Lower lobe of right lung (tissue), 2 donors: ENCODE measurements around the gene PARVB. TPM values are rescaled to one million over a fixed set of nuclear protein-coding genes. Genes with fewer than 3 reads are reported as not detected.

Experiments
- ATAC-seq, 2 donors: fragments of 200-7000 bp; cut with Tn5 transposase; one replicate each; pipeline ENCODE4 v1.9.1; 2020 to 2022; ENCODE audit warnings: mild to moderate bottlenecking in 2 of 2, moderate library complexity in 2 of 2
- DNase-seq: peaks from one replicate; pipeline ENCODE4 v3.0.0-alpha.2; 2020
- H3K27ac ChIP-seq: fragments of 200-600 bp; one replicate; pipeline ENCODE4 v1.8.0; 2022
- H3K27me3 ChIP-seq: fragments of 200-600 bp; one replicate; pipeline ENCODE4 v1.8.0; 2022; ENCODE audit warnings: low read depth
- H3K36me3 ChIP-seq: fragments of 200-600 bp; one replicate; pipeline ENCODE4 v1.8.0; 2022; ENCODE audit warnings: mild to moderate bottlenecking
- H3K4me1 ChIP-seq: fragments of 200-600 bp; one replicate; pipeline ENCODE4 v1.8.0; 2022
- H3K4me3 ChIP-seq: fragments of 200-600 bp; one replicate; pipeline ENCODE4 v1.8.0; 2022; ENCODE audit warnings: mild to moderate bottlenecking
- H3K9me3 ChIP-seq: fragments of 200-600 bp; one replicate; pipeline ENCODE4 v1.8.0; 2022
- CTCF ChIP-seq: fragments of 200-600 bp; IDR thresholded peaks from one replicate; pipeline ENCODE4 v1.8.0; 2022; ENCODE audit warnings: antibody characterized with exemption, mild to moderate bottlenecking
- intact Hi-C: fragments of 100-400 bp; cut with DNase I; formaldehyde crosslinking; loops from one replicate; pipeline ENCODE4 v1.11.0; 2022
- total RNA-seq: library from RNA; stranded (reverse); fragmentation: NEBNext Ultra II Directional; extraction: Animal tissue kit (Norgen Biotek cat#: 25700); gene quantifications from one replicate; pipeline ENCODE4 v1.2.1, GENCODE V29; 2021
- donor health status: DM: no; HTN: yes; CAD: no; lungs with severe emphysema.

PARVB gene
- total RNA-seq, 1 donor from 2014 or later, result 44.7 TPM

DNA sequence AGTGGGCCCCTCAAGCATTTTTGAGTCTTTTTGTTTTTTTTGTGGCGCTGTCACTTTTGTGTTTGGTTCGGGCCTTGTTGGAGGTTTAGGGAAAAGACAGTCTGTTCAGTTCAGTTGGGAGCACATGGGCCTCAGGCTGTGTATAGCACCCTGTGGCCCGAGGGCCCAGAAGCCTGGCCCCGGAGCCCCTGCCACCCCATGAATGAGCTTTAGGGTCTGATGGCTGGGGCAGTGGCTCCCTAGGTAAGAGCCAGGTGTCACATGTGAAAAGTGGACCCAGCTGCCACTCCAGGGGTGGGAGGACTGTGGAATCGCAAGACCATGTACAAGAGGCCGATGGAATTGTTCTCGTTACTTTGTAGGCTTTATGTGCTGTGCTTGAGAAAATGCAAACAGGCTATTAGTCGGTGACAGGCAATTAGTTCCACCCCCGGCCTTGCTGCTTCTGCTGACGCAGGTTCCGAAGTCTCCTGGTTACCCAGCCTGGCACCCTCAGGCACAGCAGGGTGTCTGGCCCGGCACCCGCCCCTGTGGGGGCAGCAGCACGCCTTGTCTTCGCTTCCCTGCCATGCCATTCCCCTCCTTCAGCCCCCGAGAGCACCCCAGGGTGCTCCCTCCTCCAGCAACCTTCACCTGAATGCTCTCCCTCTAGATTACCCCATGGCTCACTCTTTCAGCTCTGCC, 118.5 kb downstream of the PARVB start:
- no peak overlapping the region for H3K4me3 ChIP-seq
- H3K27me3 ChIP-seq, result no peaks in the 10 kb centered on the region
- peaks cover 34% of the 10 kb centered on the region for H3K36me3 ChIP-seq
- peaks cover 6% of the 10 kb centered on the region for H3K9me3 ChIP-seq
- H3K27ac ChIP-seq, result no peak overlapping the region
- H3K4me1 ChIP-seq, result peaks cover 4% of the 10 kb centered on the region
- no peak for TF ChIP-seq CTCF
- DNase-seq (no peak), ATAC-seq (no peak)
- intact Hi-C loops, result no loop called here

GRCh38 chr22:44143105-44143474, 119.0 kb downstream of the PARVB start:
- intact Hi-C loops, result no loop called here
- DNase-seq, result no peak

DNA sequence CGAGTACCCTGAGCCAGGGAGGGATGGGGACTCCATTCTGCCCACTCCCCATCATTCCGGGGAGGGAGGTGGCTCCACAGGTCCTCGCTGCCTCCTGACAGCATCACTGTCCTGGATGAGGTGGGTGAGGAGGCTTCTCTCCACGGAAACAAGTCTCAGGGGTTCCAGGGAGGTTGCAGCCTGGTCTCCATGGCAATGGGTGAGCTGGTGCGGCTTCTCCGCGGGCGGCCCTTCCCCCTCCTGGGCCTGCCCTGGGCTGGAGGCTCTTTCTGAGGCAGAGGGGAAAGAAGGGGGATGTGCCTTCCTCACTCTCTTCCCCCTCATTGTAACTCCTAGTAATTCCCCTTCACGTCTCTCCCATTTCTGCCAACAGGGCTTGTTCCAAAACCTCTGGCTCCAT, 119.5 kb downstream of the PARVB start:
- DNase-seq (no peak), ATAC-seq (no peak)
- TF ChIP-seq CTCF, result no peak
- H3K27me3 ChIP-seq, result no peaks in the 10 kb centered on the region
- peaks cover 5% of the 10 kb centered on the region for H3K4me1 ChIP-seq
- H3K36me3 ChIP-seq, result peaks cover 28% of the 10 kb centered on the region
- no peaks in the 10 kb centered on the region for H3K9me3 ChIP-seq
- H3K27ac ChIP-seq, result no peak overlapping the region
- H3K4me3 ChIP-seq, result no peak overlapping the region
- intact Hi-C loops, result no loop called here

More at GRCh38 chr22:44143105-44143474, 119.0 kb downstream of the PARVB start:
- Histone ChIP-seq H3K4me1 (peaks cover 5% of the 10 kb centered on the region), H3K27ac (no peak overlapping the region), H3K4me3 (no peak overlapping the region), H3K36me3 (peaks cover 29% of the 10 kb centered on the region), H3K9me3 (peaks cover under 1% of the 10 kb centered on the region), H3K27me3 (no peaks in the 10 kb centered on the region)
- no peak for ATAC-seq
- TF ChIP-seq CTCF, result no peak

GRCh38 chr22:44144046-44144569, 120.0 kb downstream of the PARVB start:
- DNase-seq, result no peak
- Histone ChIP-seq H3K9me3 (no peaks in the 10 kb centered on the region), H3K36me3 (peaks cover 26% of the 10 kb centered on the region), H3K4me3 (no peak overlapping the region), H3K27ac (no peak overlapping the region), H3K4me1 (peaks cover 5% of the 10 kb centered on the region), H3K27me3 (no peaks in the 10 kb centered on the region)
- ATAC-seq, result no peak
- intact Hi-C loops, result no loop called here
- no peak for TF ChIP-seq CTCF

DNA sequence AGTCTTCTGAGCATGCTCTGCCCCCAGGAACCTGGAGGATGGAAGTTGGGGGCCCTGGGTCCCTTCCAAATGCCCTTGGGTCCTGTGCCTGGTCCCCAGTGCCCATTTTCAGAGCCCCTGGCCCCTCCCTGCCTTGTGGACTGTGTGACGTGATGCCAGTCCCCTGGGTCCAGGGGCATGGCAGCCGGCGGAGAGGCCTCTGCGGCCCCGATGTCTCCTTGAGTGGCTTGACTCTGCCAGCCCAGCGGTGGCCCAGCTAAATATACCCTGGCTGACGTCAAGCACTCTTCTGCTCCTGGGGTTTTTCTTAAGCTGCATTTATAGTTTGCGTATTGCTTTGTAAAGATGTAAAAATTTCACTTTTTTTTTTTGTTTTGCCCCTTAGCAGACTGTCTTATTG, 121.4 kb downstream of the PARVB start:
- Histone ChIP-seq H3K27ac (no peak overlapping the region), H3K4me1 (peaks cover 5% of the 10 kb centered on the region), H3K9me3 (no peaks in the 10 kb centered on the region), H3K4me3 (no peak overlapping the region), H3K36me3 (peaks cover 35% of the 10 kb centered on the region), H3K27me3 (no peaks in the 10 kb centered on the region)
- DNase-seq (no peak), ATAC-seq (no peak)
- intact Hi-C loops, result no loop called here
- no peak for TF ChIP-seq CTCF
